Spinal cord (tissue), 10 donors: Measurements from ENCODE around the gene IL21R. TPM values are rescaled to one million over a fixed set of nuclear protein-coding genes. Genes with fewer than 3 reads are reported as not detected.

Experiments used
- DNase-seq, 6 donors: peaks; one replicate each; pipeline versions ENCODE4 v3.0.0 to v3.0.0-alpha.2; 2013 to 2015; ENCODE audit warnings: low spot score in 6 of 6, low read depth in 4 of 6
- H3K27ac ChIP-seq: one replicate; pipeline ENCODE4 v1.5.1; 2013; ENCODE audit warnings: low read depth, low read length, control low read depth
- H3K27me3 ChIP-seq: one replicate; pipeline ENCODE4 v1.6.1; 2013; ENCODE audit warnings: low read length; ENCODE audit not compliant: control insufficient read depth, insufficient read depth
- H3K36me3 ChIP-seq: one replicate; pipeline ENCODE4 v1.6.1; 2013; ENCODE audit warnings: low read length; ENCODE audit not compliant: control insufficient read depth, insufficient read depth
- H3K4me1 ChIP-seq: one replicate; pipeline ENCODE4 v1.6.1; 2013; ENCODE audit warnings: low read length; ENCODE audit not compliant: control insufficient read depth, insufficient read depth
- H3K4me3 ChIP-seq: one replicate; pipeline ENCODE4 v1.5.1; 2013; ENCODE audit warnings: low read depth, low read length, control low read depth
- H3K9me3 ChIP-seq: one replicate; pipeline ENCODE4 v1.6.1; 2013; ENCODE audit warnings: low read length; ENCODE audit not compliant: control insufficient read depth, insufficient read depth
- WGBS: methylation state at CpG from one replicate; pipeline ENCODE4 v1.1.5; 2013; ENCODE audit warnings: missing lambda C conversion rate; ENCODE audit not compliant: insufficient coverage; 5-methylcytosine and 5-hydroxymethylcytosine counted together
- long read RNA-seq, 4 donors: transcript quantifications; one replicate each; lab custom pipeline, GENCODE V29; 2026
- polyA plus RNA-seq, 2 donors: library from polyadenylated mRNA; unstranded; fragments of 120-200 nt; gene quantifications; one replicate each; pipeline ENCODE4 v1.2.1, GENCODE V29; 2013; ENCODE audit not compliant: insufficient read length in 2 of 2
- total RNA-seq, 2 donors: library from RNA; depleted of rRNA in 1 of 2; stranded (reverse); fragments of 120-200 nt in 1 of 2; fragments of >200 nt in 1 of 2; gene quantifications; one replicate each; pipeline versions ENCODE4 v1.2.3 to v1.2.4, GENCODE V29; 2013 to 2014
- donor health status: healthy.

The IL21R gene
- total RNA-seq (under 1 TPM; 0.06 to 0.30 TPM), polyA plus RNA-seq (under 1 TPM; 0.41 to 0.93 TPM)
- long read RNA-seq, donor 1, result 0 reads
- long read RNA-seq, donor 2, result 0 reads
- long read RNA-seq, donor 3, result 0 reads
- long read RNA-seq, donor 4, full-length matches to known transcripts, result 1 of 1 reads
- long read RNA-seq, donor 4, partial matches to known transcripts, result 0 of 1 reads
- long read RNA-seq, donor 4, other reads (novel, unspliced or antisense), result 0 of 1 reads

DNA sequence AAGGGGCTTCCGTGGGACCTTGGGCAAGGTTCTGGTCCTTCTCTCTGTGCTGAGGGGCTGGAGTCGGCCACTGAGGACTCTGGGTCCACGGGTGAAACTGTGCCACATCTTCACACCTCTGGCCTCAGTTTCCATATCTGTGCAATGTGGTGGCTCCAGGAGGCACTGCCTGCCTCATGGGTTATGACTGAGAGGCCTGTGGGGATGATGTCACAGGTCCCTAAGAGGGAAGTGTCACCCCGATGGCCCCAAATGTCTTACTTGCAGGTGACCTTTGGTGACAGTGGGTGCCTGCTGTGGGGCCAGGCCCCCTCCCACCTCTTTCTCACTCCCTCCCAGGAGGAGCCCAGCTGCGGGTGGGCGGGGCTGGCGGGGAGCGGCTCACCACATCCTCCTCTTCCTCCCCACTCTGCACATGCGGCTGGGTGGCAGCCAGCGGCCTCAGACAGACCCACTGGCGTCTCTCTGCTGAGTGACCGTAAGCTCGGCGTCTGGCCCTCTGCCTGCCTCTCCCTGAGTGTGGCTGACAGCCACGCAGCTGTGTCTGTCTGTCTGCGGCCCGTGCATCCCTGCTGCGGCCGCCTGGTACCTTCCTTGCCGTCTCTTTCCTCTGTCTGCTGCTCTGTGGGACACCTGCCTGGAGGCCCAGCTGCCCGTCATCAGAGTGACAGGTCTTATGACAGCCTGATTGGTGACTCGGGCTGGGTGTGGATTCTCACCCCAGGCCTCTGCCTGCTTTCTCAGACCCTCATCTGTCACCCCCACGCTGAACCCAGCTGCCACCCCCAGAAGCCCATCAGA is at the start of gene IL21R:
Gene IL21R, plus strand, starts transcription at position 407 of the 801 bp plus-strand sequence. CDS start 27,898 bp downstream, outside the sequence.
- Histone ChIP-seq H3K27ac (no peak within 1 kb of the TSS), H3K9me3 (no peaks in the 10 kb centered on the region), H3K4me3 (no peak within 1 kb of the TSS), H3K4me1 (peaks cover 22% of the 10 kb centered on the region), H3K36me3 (no peaks in the 10 kb centered on the region), H3K27me3 (no peaks in the 10 kb centered on the region)
- 29% methylated on average over 23 of the region's 23 CpGs for WGBS
- DNase-seq, result peak in 1 of 6 donors; percentile 27

DNA sequence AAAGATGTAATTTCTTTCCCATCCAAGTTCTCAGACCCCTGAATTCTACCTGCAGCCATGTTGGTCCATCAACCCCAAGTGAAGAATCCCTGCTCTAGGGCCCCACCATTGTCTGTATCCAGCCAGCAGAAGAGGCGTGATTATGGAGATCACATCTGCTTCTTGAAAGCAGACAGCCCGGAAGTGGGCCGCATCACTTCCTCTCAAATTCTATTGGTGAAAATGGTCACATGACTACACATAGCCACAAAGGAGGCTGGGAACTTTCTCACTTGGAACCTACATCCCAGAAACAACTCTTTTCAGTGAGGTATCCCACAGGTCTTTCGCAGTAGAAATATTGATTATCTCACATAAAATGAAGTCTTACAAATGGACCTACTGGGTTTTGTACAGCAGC is 48.1 kb upstream of the IL21R start:
- no peak overlapping the region for H3K4me3 ChIP-seq
- 86% methylated on average over 3 of the region's 4 CpGs for WGBS
- no peak for DNase-seq
- no peak overlapping the region for H3K27ac ChIP-seq
- no peaks in the 10 kb centered on the region for H3K27me3 ChIP-seq
- no peaks in the 10 kb centered on the region for H3K36me3 ChIP-seq
- no peaks in the 10 kb centered on the region for H3K9me3 ChIP-seq
- no peaks in the 10 kb centered on the region for H3K4me1 ChIP-seq

DNA sequence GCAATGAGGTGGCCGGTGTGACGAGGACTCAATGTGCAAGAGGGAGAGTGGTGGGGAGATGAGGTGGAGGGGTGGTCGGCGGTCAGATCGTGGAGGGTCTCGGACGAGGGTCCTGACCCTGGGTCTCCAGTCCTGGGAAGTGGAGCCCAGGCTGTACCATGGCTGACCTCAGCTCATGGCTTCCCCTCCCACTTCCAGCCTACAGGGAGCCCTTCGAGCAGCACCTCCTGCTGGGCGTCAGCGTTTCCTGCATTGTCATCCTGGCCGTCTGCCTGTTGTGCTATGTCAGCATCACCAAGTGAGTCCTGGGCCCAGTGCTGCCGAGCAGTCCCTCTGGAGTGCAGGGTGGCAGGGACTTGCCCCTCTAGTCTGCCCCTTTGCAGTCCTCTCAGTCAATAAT is 46.4 kb upstream of the IL21R start:
- 75% methylated on average over 11 of the region's 12 CpGs for WGBS
- no peak for DNase-seq
- Histone ChIP-seq H3K36me3 (no peaks in the 10 kb centered on the region), H3K27me3 (no peaks in the 10 kb centered on the region), H3K4me1 (no peaks in the 10 kb centered on the region), H3K4me3 (no peak overlapping the region), H3K27ac (no peak overlapping the region), H3K9me3 (no peaks in the 10 kb centered on the region)

DNA sequence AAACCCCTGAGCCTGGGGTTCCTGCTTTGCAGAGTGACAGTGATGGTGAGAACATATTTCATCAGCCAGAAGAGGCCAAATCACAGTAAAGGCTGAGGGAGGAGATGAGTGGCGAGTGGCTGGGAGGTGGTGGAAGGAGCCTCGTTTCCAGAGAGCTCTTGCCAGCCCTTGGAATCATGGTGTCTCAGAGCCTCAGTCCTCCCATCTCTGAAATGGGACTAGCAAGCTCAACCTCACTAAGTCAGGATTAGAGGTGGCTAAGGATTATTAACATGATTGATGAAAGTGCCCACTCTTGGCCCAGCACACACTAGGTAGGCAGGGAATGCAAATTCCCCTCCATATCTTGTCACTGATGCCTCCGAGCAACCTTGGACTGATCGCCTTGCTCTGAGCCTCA is 45.2 kb upstream of the IL21R start:
- WGBS, result 89% methylated on average over 3 of the region's 4 CpGs
- DNase-seq, result no peak
- H3K4me1 ChIP-seq, result no peaks in the 10 kb centered on the region
- no peaks in the 10 kb centered on the region for H3K36me3 ChIP-seq
- no peaks in the 10 kb centered on the region for H3K27me3 ChIP-seq
- H3K27ac ChIP-seq, result no peak overlapping the region
- H3K9me3 ChIP-seq, result no peaks in the 10 kb centered on the region
- H3K4me3 ChIP-seq, result no peak overlapping the region

DNA sequence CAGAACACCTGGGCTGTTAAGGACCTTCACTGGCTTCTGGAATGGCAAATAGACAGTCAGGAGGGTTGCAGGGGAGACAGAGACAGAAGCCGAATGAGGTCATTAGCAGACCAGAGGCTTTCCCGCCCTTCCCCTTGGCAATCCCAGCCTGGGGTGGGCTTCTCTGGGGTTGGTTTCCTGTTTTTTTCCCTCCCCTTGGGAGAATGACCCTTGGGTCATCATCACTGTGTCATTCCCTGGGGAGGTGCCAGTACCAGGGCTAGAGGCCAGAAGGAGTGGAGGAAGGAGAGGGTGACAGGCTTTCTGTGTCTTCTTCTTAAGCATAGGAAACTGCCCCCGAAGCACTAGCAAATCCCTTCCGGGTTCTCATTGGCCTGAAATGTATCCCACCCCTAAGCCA is 42.9 kb upstream of the IL21R start:
- Histone ChIP-seq H3K27me3 (no peaks in the 10 kb centered on the region), H3K4me3 (no peak overlapping the region), H3K27ac (no peak overlapping the region), H3K36me3 (peaks cover 4% of the 10 kb centered on the region), H3K9me3 (no peaks in the 10 kb centered on the region), H3K4me1 (no peaks in the 10 kb centered on the region)
- no peak for DNase-seq
- WGBS, result 84% methylated on average over 3 of the region's 4 CpGs

DNA sequence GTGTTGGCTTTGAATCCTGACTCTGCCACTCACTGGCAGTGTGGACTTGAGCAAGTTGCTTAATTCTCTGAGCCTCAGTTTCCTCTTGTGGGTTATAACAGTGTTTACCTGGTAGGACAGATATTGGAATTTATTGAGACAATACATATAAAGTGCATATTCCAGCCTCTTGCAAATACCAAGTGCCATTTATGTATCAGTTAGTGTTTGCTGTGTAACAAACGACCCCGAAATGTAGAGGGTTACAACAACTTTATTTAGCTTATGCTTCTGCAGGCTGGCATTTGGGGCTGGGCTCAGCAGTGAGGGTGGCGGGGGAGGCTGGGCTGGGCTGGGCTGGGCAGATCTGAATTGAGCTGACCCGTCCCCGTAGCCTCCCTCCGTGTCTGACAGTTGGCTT is 42.4 kb upstream of the IL21R start:
- 86% methylated on average over 1 of the region's 6 CpGs for WGBS
- H3K4me1 ChIP-seq, result no peaks in the 10 kb centered on the region
- H3K9me3 ChIP-seq, result no peaks in the 10 kb centered on the region
- no peak overlapping the region for H3K27ac ChIP-seq
- no peak overlapping the region for H3K4me3 ChIP-seq
- no peak for DNase-seq
- no peaks in the 10 kb centered on the region for H3K27me3 ChIP-seq
- peaks cover 4% of the 10 kb centered on the region for H3K36me3 ChIP-seq

DNA sequence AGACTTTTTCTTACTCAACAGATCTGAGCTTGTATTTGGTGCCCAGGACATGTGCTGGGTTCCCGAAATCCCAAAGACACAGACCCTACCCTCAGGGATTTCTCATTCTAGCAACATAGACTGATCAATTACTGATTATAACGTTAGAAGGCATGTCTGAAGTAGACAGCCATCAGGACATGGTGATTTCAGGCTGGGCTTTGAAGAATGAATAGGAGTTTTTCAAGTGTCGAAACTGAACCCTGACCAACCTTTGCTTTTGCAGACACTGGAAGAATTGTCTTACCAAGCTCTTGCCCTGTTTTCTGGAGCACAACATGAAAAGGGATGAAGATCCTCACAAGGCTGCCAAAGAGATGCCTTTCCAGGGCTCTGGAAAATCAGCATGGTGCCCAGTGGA is 40.0 kb upstream of the IL21R start:
- 90% methylated on average over 2 of the region's 3 CpGs for WGBS
- no peak overlapping the region for H3K4me3 ChIP-seq
- H3K27me3 ChIP-seq, result no peaks in the 10 kb centered on the region
- H3K9me3 ChIP-seq, result no peaks in the 10 kb centered on the region
- H3K27ac ChIP-seq, result no peak overlapping the region
- peaks cover 4% of the 10 kb centered on the region for H3K36me3 ChIP-seq
- H3K4me1 ChIP-seq, result no peaks in the 10 kb centered on the region
- no peak for DNase-seq

DNA sequence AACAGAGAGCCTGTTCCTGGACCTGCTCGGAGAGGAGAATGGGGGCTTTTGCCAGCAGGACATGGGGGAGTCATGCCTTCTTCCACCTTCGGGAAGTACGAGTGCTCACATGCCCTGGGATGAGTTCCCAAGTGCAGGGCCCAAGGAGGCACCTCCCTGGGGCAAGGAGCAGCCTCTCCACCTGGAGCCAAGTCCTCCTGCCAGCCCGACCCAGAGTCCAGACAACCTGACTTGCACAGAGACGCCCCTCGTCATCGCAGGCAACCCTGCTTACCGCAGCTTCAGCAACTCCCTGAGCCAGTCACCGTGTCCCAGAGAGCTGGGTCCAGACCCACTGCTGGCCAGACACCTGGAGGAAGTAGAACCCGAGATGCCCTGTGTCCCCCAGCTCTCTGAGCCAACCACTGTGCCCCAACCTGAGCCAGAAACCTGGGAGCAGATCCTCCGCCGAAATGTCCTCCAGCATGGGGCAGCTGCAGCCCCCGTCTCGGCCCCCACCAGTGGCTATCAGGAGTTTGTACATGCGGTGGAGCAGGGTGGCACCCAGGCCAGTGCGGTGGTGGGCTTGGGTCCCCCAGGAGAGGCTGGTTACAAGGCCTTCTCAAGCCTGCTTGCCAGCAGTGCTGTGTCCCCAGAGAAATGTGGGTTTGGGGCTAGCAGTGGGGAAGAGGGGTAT is 39.3 kb upstream of the IL21R start:
- WGBS, result 93% methylated on average over 16 of the region's 16 CpGs
- no peaks in the 10 kb centered on the region for H3K9me3 ChIP-seq
- no peak overlapping the region for H3K27ac ChIP-seq
- no peak overlapping the region for H3K4me3 ChIP-seq
- peaks cover 4% of the 10 kb centered on the region for H3K36me3 ChIP-seq
- H3K27me3 ChIP-seq, result no peaks in the 10 kb centered on the region
- no peak for DNase-seq
- no peaks in the 10 kb centered on the region for H3K4me1 ChIP-seq

DNA sequence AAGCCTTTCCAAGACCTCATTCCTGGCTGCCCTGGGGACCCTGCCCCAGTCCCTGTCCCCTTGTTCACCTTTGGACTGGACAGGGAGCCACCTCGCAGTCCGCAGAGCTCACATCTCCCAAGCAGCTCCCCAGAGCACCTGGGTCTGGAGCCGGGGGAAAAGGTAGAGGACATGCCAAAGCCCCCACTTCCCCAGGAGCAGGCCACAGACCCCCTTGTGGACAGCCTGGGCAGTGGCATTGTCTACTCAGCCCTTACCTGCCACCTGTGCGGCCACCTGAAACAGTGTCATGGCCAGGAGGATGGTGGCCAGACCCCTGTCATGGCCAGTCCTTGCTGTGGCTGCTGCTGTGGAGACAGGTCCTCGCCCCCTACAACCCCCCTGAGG is 38.7 kb upstream of the IL21R start:
- H3K27me3 ChIP-seq, result no peaks in the 10 kb centered on the region
- H3K4me1 ChIP-seq, result peaks cover 4% of the 10 kb centered on the region
- H3K36me3 ChIP-seq, result peaks cover 4% of the 10 kb centered on the region
- H3K9me3 ChIP-seq, result no peaks in the 10 kb centered on the region
- H3K4me3 ChIP-seq, result no peak overlapping the region
- H3K27ac ChIP-seq, result no peak overlapping the region
- WGBS, result 88% methylated on average over 3 of the region's 5 CpGs
- DNase-seq, result no peak
